Brain pericyte (primary cell): Measurements from ENCODE around the gene CTIF.
A peak's percentile ranks its signal among the peaks of the same experiment; 100 is the strongest.

Experiments used
- DNase-seq: peaks from one replicate; pipeline ENCODE4 v3.0.0-alpha.2; 2012; ENCODE audit warnings: low read depth, low spot score

CTIF gene

GRCh38 chr18:48832938-48833700, 294.3 kb downstream of the CTIF start:
- no peak for DNase-seq

- DNase-seq, result no peak
Observed at GRCh38 chr18:48833701-48834412, 295.0 kb downstream of the CTIF start.

GRCh38 chr18:48834413-48835031, 295.7 kb downstream of the CTIF start:
- peak; percentile 88 for DNase-seq

- no peak for DNase-seq
Observed at GRCh38 chr18:48835119-48835518, 296.3 kb downstream of the CTIF start.

GRCh38 chr18:48835745-48836170, 296.9 kb downstream of the CTIF start:
- DNase-seq, result no peak

GRCh38 chr18:48836231-48836805, 297.5 kb downstream of the CTIF start:
- DNase-seq, result no peak

- DNase-seq, result no peak
Observed at GRCh38 chr18:48836806-48837615, 298.2 kb downstream of the CTIF start.

GRCh38 chr18:48837676-48838075, 298.8 kb downstream of the CTIF start:
- no peak for DNase-seq

GRCh38 chr18:48838166-48838775, 299.4 kb downstream of the CTIF start:
- no peak for DNase-seq

- DNase-seq, result no peak
Observed at GRCh38 chr18:48838921-48839818, 300.3 kb downstream of the CTIF start.

- DNase-seq, result no peak
Observed at GRCh38 chr18:48839819-48840490, 301.1 kb downstream of the CTIF start.

- no peak for DNase-seq
Observed at GRCh38 chr18:48840491-48840877, 301.7 kb downstream of the CTIF start.

GRCh38 chr18:48841381-48842258, 302.8 kb downstream of the CTIF start:
- no peak for DNase-seq

- no peak for DNase-seq
Observed at GRCh38 chr18:48842259-48843061, 303.6 kb downstream of the CTIF start.

GRCh38 chr18:48843162-48843561, 304.3 kb downstream of the CTIF start:
- DNase-seq, result no peak

GRCh38 chr18:48843596-48843995, 304.8 kb downstream of the CTIF start:
- DNase-seq, result no peak

GRCh38 chr18:48844271-48844670, 305.4 kb downstream of the CTIF start:
- no peak for DNase-seq

- DNase-seq, result no peak
Observed at GRCh38 chr18:48845174-48845573, 306.3 kb downstream of the CTIF start.
